Endothelial cell (in vitro differentiated cells): ENCODE measurements around the gene TLE4. TPM values are rescaled to one million over a fixed set of nuclear protein-coding genes. Genes with fewer than 3 reads are reported as not detected.

Experiments used
- DNase-seq: peaks from one replicate; pipeline ENCODE4 v3.0.0; 2021; ENCODE audit warnings: low spot score
- H3K27ac Mint-ChIP-seq: one replicate; pipeline ENCODE4 v1.8.0; 2021; ENCODE audit warnings: mixed read lengths, inconsistent platforms; ENCODE audit not compliant: unreplicated experiment
- H3K27me3 Mint-ChIP-seq: one replicate; pipeline ENCODE4 v1.8.0; 2021; ENCODE audit warnings: mild to moderate bottlenecking, moderate library complexity, mixed read lengths, inconsistent platforms; ENCODE audit not compliant: unreplicated experiment
- H3K36me3 Mint-ChIP-seq: one replicate; pipeline ENCODE4 v1.8.0; 2021; ENCODE audit warnings: mild to moderate bottlenecking, low read depth, mixed read lengths, inconsistent platforms; ENCODE audit not compliant: unreplicated experiment
- H3K4me1 Mint-ChIP-seq: one replicate; pipeline ENCODE4 v1.8.0; 2021; ENCODE audit warnings: mild to moderate bottlenecking, mixed read lengths, inconsistent platforms; ENCODE audit not compliant: unreplicated experiment
- H3K4me3 Mint-ChIP-seq: one replicate; pipeline ENCODE4 v1.8.0; 2021; ENCODE audit warnings: mild to moderate bottlenecking, mixed read lengths, inconsistent platforms; ENCODE audit not compliant: unreplicated experiment
- H3K9me3 Mint-ChIP-seq: one replicate; pipeline ENCODE4 v1.8.0; 2021; ENCODE audit warnings: mixed read lengths, inconsistent platforms; ENCODE audit not compliant: unreplicated experiment
- CTCF ChIP-seq: fragments of 200-600 bp; sonication (generic); IDR thresholded peaks from one replicate; pipeline ENCODE4 v1.5.0; 2021; ENCODE audit warnings: antibody characterized with exemption; ENCODE audit not compliant: unreplicated experiment
- total RNA-seq: library from RNA; stranded (reverse); fragmentation: NEBNext Ultra II Directional; extraction: Animal tissue kit (Norgen Biotek cat#: 25700); gene quantifications from one replicate; pipeline ENCODE4 v1.2.1, GENCODE V29; 2021; ENCODE audit not compliant: unreplicated experiment

The TLE4 gene
- total RNA-seq, 1 donor from 2014 or later: 88.4 TPM

GRCh38 chr9:79657891-79658290 lies 86.1 kb downstream of the TLE4 start:
- H3K27me3 Mint-ChIP-seq: peaks cover 4% of the 10 kb centered on the region
- H3K4me3 Mint-ChIP-seq: no peak overlapping the region
- DNase-seq: no peak
- peaks cover 4% of the 10 kb centered on the region for H3K36me3 Mint-ChIP-seq
- TF ChIP-seq CTCF: no peak
- peaks cover 21% of the 10 kb centered on the region for H3K4me1 Mint-ChIP-seq
- H3K9me3 Mint-ChIP-seq: no peaks in the 10 kb centered on the region
- no peak overlapping the region for H3K27ac Mint-ChIP-seq

- Mint-ChIP-seq H3K4me3 (no peak overlapping the region), H3K36me3 (peaks cover 4% of the 10 kb centered on the region), H3K27ac (no peak overlapping the region), H3K9me3 (no peaks in the 10 kb centered on the region), H3K27me3 (peaks cover 4% of the 10 kb centered on the region), H3K4me1 (peaks cover 28% of the 10 kb centered on the region)
- no peak for DNase-seq
- no peak for TF ChIP-seq CTCF
Measured at GRCh38 chr9:79658926-79659325, 87.2 kb downstream of the TLE4 start.

DNA sequence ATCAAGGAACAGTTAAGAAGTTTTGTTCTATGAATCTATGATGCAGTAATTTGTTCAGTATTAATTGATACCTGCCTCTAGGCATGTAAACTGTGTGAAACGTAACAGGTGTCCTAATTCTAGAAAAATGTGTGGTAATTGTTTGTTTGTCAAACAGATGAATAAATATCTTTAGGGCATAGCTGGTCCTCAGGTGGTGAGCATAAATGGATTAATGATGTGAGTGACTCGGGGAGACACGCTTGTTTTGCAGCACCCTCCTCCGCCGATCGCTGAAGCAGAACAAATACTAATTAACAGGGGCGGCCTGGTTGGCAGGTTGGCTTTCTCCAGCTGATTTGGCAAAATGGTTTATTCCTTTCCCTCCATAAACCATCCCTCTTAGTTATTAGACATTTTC lies 88.8 kb downstream of the TLE4 start:
- peaks cover 4% of the 10 kb centered on the region for H3K36me3 Mint-ChIP-seq
- TF ChIP-seq CTCF: no peak
- peaks cover 38% of the 10 kb centered on the region for H3K4me1 Mint-ChIP-seq
- no peak for DNase-seq
- H3K27me3 Mint-ChIP-seq: peaks cover 4% of the 10 kb centered on the region
- H3K27ac Mint-ChIP-seq: peak overlapping the region; percentile 34
- no peaks in the 10 kb centered on the region for H3K9me3 Mint-ChIP-seq
- no peak overlapping the region for H3K4me3 Mint-ChIP-seq

- no peak overlapping the region for H3K4me3 Mint-ChIP-seq
- H3K27ac Mint-ChIP-seq: peak overlapping the region; percentile 82
- H3K9me3 Mint-ChIP-seq: no peaks in the 10 kb centered on the region
- peaks cover 4% of the 10 kb centered on the region for H3K27me3 Mint-ChIP-seq
- TF ChIP-seq CTCF: no peak
- no peak for DNase-seq
- H3K36me3 Mint-ChIP-seq: peaks cover 3% of the 10 kb centered on the region
- H3K4me1 Mint-ChIP-seq: peaks cover 41% of the 10 kb centered on the region
Measured at GRCh38 chr9:79661279-79661678, 89.5 kb downstream of the TLE4 start.

GRCh38 chr9:79661886-79662536 lies 90.2 kb downstream of the TLE4 start:
- Mint-ChIP-seq H3K27me3 (peaks cover 4% of the 10 kb centered on the region), H3K27ac (peak overlapping the region; percentile 97), H3K36me3 (peaks cover 3% of the 10 kb centered on the region), H3K4me1 (peaks cover 41% of the 10 kb centered on the region), H3K4me3 (no peak overlapping the region), H3K9me3 (no peaks in the 10 kb centered on the region)
- no peak for TF ChIP-seq CTCF
- no peak for DNase-seq
